ENCODE results near the gene MARCHF10.
"Not testable (repeated sequence)": the region's sequence is repeated elsewhere in the genome, so short reads cannot be mapped to it uniquely, and the experiment has no call there.

Gene MARCHF10

GRCh38 chr17:62792447-62792800, 15.7 kb downstream of the MARCHF10 start:
- TF ChIP-seq CTCF (IDR thresholded peaks at IDR 0.05; ENCODE audit: extremely low read depth, missing control alignments), result no peak
- DNase-seq (ENCODE audit: low spot score), result no peak

- no peak for TF ChIP-seq CTCF (IDR thresholded peaks at IDR 0.05; ENCODE audit: extremely low read depth, missing control alignments)
- DNase-seq (ENCODE audit: low spot score), result no peak
Observed at GRCh38 chr17:62791767-62792446, 16.2 kb downstream of the MARCHF10 start.

GRCh38 chr17:62791235-62791734, 16.8 kb downstream of the MARCHF10 start:
- TF ChIP-seq CTCF (IDR thresholded peaks at IDR 0.05; ENCODE audit: extremely low read depth, missing control alignments), result no peak
- DNase-seq (ENCODE audit: low spot score), result no peak

- DNase-seq (ENCODE audit: low spot score), result no peak
- TF ChIP-seq CTCF (IDR thresholded peaks at IDR 0.05; ENCODE audit: extremely low read depth, missing control alignments), result no peak
Observed at GRCh38 chr17:62790564-62790986, 17.5 kb downstream of the MARCHF10 start.

- no peak for DNase-seq (ENCODE audit: low spot score)
- TF ChIP-seq CTCF (IDR thresholded peaks at IDR 0.05; ENCODE audit: extremely low read depth, missing control alignments), result no peak
Observed at GRCh38 chr17:62787366-62787765, 20.7 kb downstream of the MARCHF10 start.

- DNase-seq (ENCODE audit: low spot score), result no peak
- no peak for TF ChIP-seq CTCF (IDR thresholded peaks at IDR 0.05; ENCODE audit: extremely low read depth, missing control alignments)
Observed at GRCh38 chr17:62786646-62787045, 21.5 kb downstream of the MARCHF10 start.

- not testable (repeated sequence) for DNase-seq (ENCODE audit: low spot score)
Observed at GRCh38 chr17:62785983-62786382, 22.1 kb downstream of the MARCHF10 start.

- no peak for TF ChIP-seq CTCF (IDR thresholded peaks at IDR 0.05; ENCODE audit: extremely low read depth, missing control alignments)
- no peak for DNase-seq (ENCODE audit: low spot score)
Observed at GRCh38 chr17:62782730-62783270, 25.3 kb downstream of the MARCHF10 start.

Data from GM20000 (cell line).